GM21723 (cell line): ENCODE data around the gene TPGS1.
A peak's percentile ranks its signal among the peaks of the same experiment; 100 is the strongest.

Experiments used
- ATAC-seq: cut with Tn5 transposase; IDR thresholded peaks from one replicate; pipeline ENCODE4 v1.9.1; 2021; ENCODE audit warnings: mild to moderate bottlenecking, moderate library complexity; ENCODE audit not compliant: unreplicated experiment

TPGS1 gene

GRCh38 chr19:517721-518597 lies 10.7 kb downstream of the TPGS1 start:
- ATAC-seq, result no peak

DNA sequence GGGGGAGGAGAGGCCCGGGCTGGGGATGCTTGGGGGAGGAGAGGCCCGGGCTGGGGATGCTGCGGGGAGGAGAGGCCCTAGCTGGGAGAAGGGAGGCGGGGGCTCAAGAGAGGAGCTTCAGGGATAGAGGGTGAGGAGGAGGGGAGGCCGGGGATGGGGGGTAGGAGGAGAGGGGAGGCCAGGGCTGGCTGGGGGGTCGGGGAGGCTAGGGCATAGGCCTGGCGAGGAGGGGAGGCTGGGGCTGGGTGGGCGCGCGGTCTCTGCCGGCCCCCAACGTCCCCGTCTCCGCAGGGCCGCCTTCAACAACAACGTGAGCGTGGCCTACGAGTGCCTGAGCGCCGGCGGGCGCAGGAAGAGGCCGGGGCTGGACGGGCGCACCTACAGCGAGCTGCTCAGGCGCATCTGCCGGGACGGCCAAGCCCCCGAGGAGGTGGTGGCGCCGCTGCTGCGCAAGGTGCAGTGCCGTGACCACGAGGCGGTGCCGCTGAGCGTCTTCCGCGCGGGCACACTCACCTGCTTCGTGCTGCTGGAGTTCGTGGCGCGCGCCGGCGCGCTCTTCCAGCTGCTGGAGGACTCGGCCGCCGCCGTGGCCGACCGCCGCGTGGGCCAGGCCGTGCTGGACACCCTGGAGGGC lies 11.4 kb downstream of the TPGS1 start:
- ATAC-seq, result no peak

GRCh38 chr19:519449-519865 lies 12.2 kb downstream of the TPGS1 start:
- ATAC-seq, result no peak

- no peak for ATAC-seq
Observed at GRCh38 chr19:522726-523125, 15.4 kb downstream of the TPGS1 start.

DNA sequence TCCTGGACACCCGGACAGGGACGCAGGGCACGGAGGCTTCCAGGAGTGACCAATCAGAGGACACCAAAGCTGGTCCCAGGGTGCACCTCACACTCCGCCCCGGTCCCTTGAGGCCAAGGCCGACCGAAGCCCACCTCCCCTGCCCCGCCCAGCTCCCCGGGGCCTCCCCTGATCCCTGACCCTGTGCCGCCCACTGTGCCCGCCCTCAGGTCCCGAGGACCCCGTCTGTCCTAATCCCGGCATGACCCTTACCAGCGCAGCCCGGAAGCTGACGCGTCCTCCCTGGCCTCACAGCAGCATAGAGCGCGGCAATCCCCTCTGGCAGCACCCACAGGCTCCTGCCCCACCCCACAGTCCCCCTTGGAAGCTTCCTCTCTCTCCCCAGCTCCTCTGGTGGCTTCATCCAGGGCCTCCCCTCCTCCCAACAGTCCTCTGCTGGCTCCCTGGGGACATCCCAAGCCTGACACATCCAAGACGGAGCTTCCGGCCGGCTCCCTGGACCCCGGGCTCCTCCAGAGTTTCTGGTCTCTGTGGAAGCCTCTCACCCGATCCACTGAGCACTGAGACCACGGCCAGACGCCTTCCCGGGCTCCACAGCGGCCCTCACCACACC lies 16.9 kb downstream of the TPGS1 start:
- no peak for ATAC-seq

DNA sequence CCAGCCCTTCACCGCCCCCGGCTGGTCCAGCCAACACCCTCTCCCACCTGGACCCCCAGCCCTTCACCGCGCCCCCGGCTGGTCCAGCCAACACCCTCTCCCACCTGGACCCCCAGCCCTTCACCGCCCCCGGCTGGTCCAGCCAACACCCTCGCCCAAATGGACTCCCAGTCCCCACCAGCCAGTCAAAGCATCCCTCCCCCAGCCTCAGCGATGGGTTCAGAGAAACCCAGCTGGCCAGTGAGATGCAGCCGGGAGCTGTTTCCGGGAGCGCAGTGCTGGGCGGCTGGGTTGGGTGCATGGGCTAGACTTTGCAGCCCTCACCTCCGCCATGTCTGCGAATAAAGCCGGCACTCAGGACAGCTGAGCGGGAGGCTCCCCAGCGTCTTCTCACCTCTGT lies 17.7 kb downstream of the TPGS1 start:
- ATAC-seq, result no peak

DNA sequence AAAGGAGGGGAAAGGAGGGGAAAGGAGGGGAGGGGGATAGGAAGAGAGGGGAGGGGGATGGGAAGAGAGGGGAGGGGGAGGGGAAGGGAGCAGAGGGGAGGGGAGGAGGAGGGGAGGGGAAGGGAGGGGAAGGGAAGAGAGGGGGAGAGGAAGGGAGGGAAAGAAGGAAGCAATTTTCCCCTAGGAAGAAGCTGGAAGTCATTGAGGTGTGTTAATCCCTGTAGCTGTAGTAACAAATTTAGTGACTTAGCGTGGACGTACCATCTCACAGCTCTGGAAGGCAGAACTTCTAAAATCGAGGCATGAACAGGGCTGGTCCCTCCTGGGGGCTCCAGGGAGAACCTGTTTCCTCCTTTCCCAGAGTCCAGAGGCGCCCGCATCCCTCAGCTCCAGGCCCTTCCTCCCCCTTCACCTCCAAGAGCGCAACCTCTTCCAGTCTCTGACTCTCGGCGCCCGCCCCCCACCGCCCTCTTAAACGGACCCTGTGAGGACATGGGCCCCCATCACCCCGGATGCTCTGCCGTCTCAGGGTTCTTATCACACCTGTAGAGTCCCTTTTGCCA lies 18.6 kb downstream of the TPGS1 start:
- no peak for ATAC-seq

- no peak for ATAC-seq
Observed at GRCh38 chr19:530134-531008, 23.1 kb downstream of the TPGS1 start.

- peak; percentile 53 for ATAC-seq
Observed at GRCh38 chr19:531009-531752, 23.9 kb downstream of the TPGS1 start.

DNA sequence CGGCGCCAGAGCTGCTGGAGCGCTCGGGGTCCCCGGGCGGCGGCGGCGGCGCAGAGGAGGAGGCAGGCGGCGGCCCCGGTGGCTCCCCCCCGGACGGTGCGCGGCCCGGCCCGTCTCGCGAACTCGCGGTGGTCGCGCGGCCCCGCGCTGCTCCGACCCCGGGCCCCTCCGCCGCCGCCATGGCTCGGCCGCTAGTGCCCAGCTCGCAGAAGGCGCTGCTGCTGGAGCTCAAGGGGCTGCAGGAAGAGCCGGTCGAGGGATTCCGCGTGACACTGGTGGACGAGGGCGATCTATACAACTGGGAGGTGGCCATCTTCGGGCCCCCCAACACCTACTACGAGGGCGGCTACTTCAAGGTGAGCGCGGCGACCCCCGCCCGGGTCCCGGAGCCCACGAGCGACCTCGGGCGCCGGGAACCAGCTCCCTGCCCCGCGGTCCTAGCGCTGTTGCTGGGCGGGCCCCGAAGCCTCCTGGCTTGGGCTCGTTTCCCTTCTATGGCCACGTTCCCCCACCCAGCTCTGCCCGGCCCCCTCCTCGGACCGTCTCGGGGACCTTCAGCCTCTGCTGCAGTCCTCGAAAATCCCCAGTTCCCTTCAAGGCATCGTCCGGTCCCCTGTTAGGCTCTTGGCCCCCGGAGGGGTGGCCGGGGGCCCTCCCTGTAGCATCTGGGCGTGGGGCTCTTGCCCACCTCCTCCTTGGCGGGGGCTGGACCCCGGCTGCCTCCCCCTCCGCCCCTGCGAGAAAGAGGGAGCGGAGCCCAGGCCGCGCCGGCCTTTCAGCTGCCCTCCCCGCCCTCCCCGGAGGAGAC lies 24.7 kb downstream of the TPGS1 start, which contains the start of gene CDC34:
CDC34 (plus strand) TSS at position 8 of the 808 bp plus-strand sequence; CDS start at position 180, 172 bp downstream.
- peak; percentile 11 for ATAC-seq

- peak; percentile 4 for ATAC-seq
Observed at GRCh38 chr19:532561-533363, 25.5 kb downstream of the TPGS1 start.

DNA sequence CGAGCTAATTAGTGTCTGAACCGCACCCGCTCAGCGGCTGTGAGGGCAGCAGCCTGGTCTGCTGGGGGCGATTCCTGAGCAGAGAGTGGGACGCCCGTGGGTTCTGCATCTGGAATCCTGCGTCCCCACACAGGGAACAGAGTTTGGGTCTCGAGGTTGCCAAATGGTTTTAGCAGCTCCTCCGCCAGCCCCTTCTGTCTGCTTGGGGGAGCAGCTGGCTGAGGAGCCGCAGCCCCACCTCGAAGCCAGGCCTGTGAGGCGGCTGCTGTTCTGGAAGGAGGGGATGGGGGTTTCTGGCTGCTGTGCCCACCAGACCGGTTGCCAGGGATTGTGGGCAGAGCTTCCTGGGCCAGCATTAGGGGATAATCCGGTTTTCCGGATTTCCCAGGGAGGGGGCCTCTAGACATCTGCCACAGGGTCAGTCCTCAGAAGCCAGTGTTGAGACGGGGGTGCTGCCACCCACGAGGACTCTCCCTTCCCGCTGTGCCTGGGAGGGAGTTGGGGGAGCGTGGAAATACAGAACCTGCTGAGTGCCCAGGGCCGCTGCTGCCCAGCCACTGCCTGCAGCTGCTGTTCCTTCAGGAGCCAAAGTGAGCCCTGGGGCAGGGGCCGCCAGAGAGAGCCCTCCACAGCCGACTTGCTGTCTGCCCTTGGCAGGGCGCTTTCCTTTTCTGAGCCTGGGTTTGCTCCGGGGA lies 26.2 kb downstream of the TPGS1 start:
- ATAC-seq, result no peak

- ATAC-seq, result no peak
Observed at GRCh38 chr19:534088-534487, 26.8 kb downstream of the TPGS1 start.

- ATAC-seq, result no peak
Observed at GRCh38 chr19:535017-535835, 27.9 kb downstream of the TPGS1 start.

DNA sequence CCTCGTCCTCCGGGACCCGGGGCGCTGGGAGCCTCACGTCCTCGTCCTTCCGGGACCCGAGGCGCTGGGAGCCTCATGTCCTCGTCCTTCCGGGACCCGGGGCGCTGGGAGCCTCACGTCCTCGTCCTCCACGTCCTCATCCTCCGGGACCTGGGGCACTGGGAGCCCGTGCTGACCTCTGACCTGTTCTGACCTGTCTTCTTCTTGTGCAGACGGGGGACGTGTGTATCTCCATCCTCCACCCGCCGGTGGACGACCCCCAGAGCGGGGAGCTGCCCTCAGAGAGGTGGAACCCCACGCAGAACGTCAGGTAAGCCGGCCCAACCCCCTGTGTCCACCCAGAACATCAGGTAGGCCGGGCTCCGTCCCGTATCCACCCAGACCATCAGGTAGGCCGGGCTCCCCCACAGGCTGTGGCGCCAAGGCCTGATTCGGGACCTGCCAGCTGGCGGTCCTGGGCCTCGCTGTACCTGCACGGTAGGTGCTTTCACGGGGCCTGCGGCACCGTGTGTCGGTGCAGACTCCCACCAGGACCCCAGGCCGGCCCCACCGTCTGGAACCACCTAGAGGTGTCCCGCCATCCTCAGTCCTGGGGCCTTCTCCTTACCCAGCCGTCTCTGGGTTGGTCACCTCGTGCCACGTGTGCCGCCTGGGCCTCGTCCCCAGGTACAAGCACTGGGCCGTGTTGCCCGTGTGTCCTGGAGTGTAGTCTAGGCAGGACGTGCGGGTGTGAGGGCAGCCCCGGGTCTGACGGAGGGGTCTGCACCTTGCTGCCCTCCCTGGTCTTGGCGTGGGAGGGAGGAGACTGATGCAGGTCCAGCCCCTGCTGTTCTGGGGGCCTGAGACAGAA lies 29.0 kb downstream of the TPGS1 start:
- no peak for ATAC-seq

GRCh38 chr19:536881-537404 lies 29.6 kb downstream of the TPGS1 start:
- no peak for ATAC-seq
